HEK293T (cell line): Measurements from ENCODE around the gene APPBP2.

Experiments
- ARNT ChIP-seq: fragments of 450-650 bp; IDR thresholded peaks from 2 replicates; pipeline ENCODE4 v1.6.1; 2017; ENCODE audit warnings: mild to moderate bottlenecking
- BHLHE40 ChIP-seq: fragments of 450-650 bp; IDR thresholded peaks from 2 replicates; pipeline ENCODE4 v1.6.1; 2016; ENCODE audit warnings: mild to moderate bottlenecking, moderate library complexity, borderline replicate concordance
- ELF4 ChIP-seq: fragments of 450-650 bp; IDR thresholded peaks from 2 replicates; pipeline ENCODE4 v1.6.1; 2017; ENCODE audit warnings: antibody characterized with exemption
- FOXA1 ChIP-seq: fragments of 450-650 bp; IDR thresholded peaks from 2 replicates; pipeline ENCODE4 v1.6.1; 2016; ENCODE audit warnings: mild to moderate bottlenecking
- FOXK2 ChIP-seq: fragments of 450-650 bp; IDR thresholded peaks from 2 replicates; pipeline ENCODE4 v1.6.1; 2016; ENCODE audit warnings: mild to moderate bottlenecking
- FOXM1 ChIP-seq: fragments of 450-650 bp; IDR thresholded peaks from 2 replicates; pipeline ENCODE4 v1.6.1; 2017; ENCODE audit warnings: mild to moderate bottlenecking, borderline replicate concordance
- NFRKB ChIP-seq: fragments of 450-650 bp; IDR thresholded peaks from 2 replicates; pipeline ENCODE4 v1.6.1; 2016; ENCODE audit warnings: mild to moderate bottlenecking, moderate library complexity
- PKNOX1 ChIP-seq: fragments of 450-650 bp; IDR thresholded peaks from 2 replicates; pipeline ENCODE4 v1.6.1; 2016
- SP1 ChIP-seq: fragments of 450-650 bp; IDR thresholded peaks from 2 replicates; pipeline ENCODE4 v1.6.1; 2017
- TARDBP ChIP-seq: fragments of 450-650 bp; IDR thresholded peaks from 2 replicates; pipeline ENCODE4 v1.6.1; 2016
- ZNF384 ChIP-seq: fragments of 450-650 bp; IDR thresholded peaks from 2 replicates; pipeline ENCODE4 v1.6.1; 2016

DNA sequence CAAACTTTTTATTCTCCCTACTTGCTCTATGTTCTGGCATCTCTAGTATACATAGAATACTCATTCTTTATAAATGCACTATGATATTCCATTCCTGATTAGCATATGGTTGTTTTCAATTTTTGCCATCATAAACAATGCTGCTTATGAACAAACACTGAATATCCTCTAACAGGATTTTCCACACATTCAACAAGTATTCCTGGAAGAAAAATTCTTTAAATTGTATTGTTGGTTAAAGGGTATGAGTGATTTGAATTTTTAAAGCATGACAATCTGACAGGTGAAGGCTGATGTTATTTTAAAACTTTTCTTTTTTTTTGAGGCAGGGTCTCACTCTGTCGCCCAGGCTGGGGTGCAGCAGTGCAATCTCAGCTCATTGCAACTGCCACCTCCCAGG is 11.5 kb downstream of the APPBP2 start:
- TF ChIP-seq TARDBP (no peak), SP1 (no peak), ZNF384 (no peak), PKNOX1 (no peak), FOXM1 (no peak), FOXK2 (no peak), ELF4 (no peak), BHLHE40 (no peak), NFRKB (no peak), FOXA1 (no peak), ARNT (no peak)
